Measurements from ENCODE around the gene CHIC2.

DNA sequence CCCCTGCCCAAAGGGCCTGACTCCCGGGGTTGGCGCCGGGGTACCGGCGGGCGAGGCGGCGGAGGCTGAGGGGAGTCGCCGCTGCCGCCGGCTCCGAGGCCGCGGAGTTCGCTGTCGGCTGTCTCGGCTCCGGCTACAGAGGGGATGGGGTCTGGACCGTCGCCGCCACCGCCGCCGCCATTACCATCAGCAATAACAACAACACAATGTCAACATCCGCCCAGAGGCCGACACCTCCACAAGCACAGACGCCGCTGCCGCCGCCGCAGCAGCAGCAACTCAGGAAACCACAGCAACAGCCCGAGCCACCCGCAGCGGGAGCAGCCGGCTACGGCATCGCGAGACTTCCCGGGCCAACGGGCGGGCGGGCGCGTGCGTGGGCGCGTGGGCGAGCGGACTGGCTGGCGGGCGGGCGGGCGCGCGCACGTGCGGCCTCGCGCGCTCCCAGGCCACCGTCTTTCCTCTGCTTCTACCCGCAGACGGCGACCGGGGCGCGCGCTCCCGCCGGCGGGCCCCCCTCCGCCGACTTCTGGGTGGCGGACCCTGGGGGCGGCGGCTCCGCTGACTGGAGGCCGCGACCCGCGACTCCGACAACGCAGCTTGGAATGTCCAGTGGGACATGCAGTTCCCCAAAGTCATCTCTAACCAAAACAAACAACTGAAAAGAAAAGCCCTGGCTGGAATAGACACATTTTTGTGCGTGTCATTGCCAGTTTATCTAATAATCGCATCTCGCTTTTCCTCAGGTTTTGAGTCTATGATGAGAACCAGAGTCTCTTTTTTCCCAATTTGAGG is at the start of gene CHIC2:
- TF ChIP-seq, protein P1, sequence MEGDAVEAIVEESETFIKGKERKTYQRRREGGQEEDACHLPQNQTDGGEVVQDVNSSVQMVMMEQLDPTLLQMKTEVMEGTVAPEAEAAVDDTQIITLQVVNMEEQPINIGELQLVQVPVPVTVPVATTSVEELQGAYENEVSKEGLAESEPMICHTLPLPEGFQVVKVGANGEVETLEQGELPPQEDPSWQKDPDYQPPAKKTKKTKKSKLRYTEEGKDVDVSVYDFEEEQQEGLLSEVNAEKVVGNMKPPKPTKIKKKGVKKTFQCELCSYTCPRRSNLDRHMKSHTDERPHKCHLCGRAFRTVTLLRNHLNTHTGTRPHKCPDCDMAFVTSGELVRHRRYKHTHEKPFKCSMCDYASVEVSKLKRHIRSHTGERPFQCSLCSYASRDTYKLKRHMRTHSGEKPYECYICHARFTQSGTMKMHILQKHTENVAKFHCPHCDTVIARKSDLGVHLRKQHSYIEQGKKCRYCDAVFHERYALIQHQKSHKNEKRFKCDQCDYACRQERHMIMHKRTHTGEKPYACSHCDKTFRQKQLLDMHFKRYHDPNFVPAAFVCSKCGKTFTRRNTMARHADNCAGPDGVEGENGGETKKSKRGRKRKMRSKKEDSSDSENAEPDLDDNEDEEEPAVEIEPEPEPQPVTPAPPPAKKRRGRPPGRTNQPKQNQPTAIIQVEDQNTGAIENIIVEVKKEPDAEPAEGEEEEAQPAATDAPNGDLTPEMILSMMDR (IDR thresholded peaks at IDR 0.05; ENCODE audit: poor library complexity) = no peak
- no peak for TF ChIP-seq EZH2 (IDR thresholded peaks at IDR 0.05; ENCODE audit: borderline replicate concordance)
- TF ChIP-seq EZH2phosphoT487 (IDR thresholded peaks at IDR 0.05; ENCODE audit: low read depth, severe bottlenecking, unreplicated experiment) = no peak

Data from hepatocyte (in vitro differentiated cells).